Activated CD8-positive, alpha-beta T cell treated with anti-CD3 and anti-CD28 coated beads for 36 hours (primary cell): Measurements from ENCODE around the gene CASTOR1. TPM values are rescaled to one million over a fixed set of nuclear protein-coding genes. Genes with fewer than 3 reads are reported as not detected.

Experiments
- ATAC-seq: fragments of 200-7000 bp; cut with Tn5 transposase; one replicate; pipeline ENCODE4 v1.10.0; 2021; ENCODE audit warnings: mild to moderate bottlenecking, moderate library complexity
- CTCF ChIA-PET: fragments of 350-600 bp; sonication (Branson Sonifier 250); formaldehyde crosslinking; loops from one replicate; lab custom pipeline; 2021; ENCODE audit warnings: antibody characterized with exemption; lab: Charles Lee
- POLR2A ChIA-PET: fragments of 350-600 bp; sonication (Branson Sonifier 250); formaldehyde crosslinking; loops from one replicate; lab custom pipeline; 2021; ENCODE audit warnings: antibody characterized with exemption; lab: Charles Lee
- DNase-seq: peaks from one replicate; pipeline ENCODE4 v3.0.0-alpha.2; 2020
- H3K27ac Mint-ChIP-seq: one replicate; pipeline ENCODE4 v1.8.0; 2021; ENCODE audit warnings: mild to moderate bottlenecking, mixed read lengths
- H3K27me3 Mint-ChIP-seq: one replicate; pipeline ENCODE4 v1.8.0; 2021; ENCODE audit warnings: mixed read lengths
- H3K36me3 Mint-ChIP-seq: one replicate; pipeline ENCODE4 v1.8.0; 2021; ENCODE audit warnings: low read depth, mixed read lengths
- H3K4me1 Mint-ChIP-seq: one replicate; pipeline ENCODE4 v1.8.0; 2021; ENCODE audit warnings: low read depth, mixed read lengths
- H3K4me3 Mint-ChIP-seq: one replicate; pipeline ENCODE4 v1.8.0; 2021; ENCODE audit warnings: mild to moderate bottlenecking, moderate library complexity, mixed read lengths
- H3K9me3 Mint-ChIP-seq: one replicate; pipeline ENCODE4 v1.8.0; 2021; ENCODE audit warnings: mixed read lengths
- intact Hi-C: fragments of 100-400 bp; cut with micrococcal nuclease; formaldehyde crosslinking; loops from one replicate; pipeline ENCODE4 v1.10.0; 2022
- total RNA-seq, 2 experiments: library from RNA; stranded (reverse); gene quantifications; one replicate each; pipeline ENCODE4 v1.2.3, GENCODE V29; 2021
- TF ChIP-seq, protein P1 (sequence below): fragments of 200-600 bp; IDR thresholded peaks from one replicate; pipeline ENCODE4 v1.8.0; 2022; ENCODE audit warnings: antibody characterized with exemption, mild to moderate bottlenecking

CASTOR1 gene
- total RNA-seq, 2 experiments from 2014 or later, result 4.2 to 5.1 TPM

DNA sequence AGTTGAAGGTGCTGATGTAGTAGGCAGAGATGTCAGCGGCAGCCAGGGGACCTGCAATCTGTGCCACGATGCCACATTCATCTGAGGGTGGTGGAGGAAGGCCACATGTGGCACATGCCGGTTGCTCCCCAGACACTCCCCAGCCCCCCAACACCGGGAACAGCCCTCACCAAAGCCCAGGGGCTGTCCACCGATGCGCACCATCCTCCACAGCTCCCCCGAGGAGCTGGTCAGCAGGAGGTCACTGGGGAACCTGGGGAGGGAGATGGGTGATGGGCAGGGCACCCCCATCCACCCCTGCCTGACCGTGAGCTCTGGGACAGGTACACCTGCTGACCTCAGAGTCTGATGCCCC lies 3.5 kb downstream of the CASTOR1 start:
- DNase-seq, result no peak
- ChIA-PET CTCF (interaction anchor here (0.9 to 19.3 kb wide), 9 partner anchors 17 to 187 kb away, joined by 4 to 472 read pairs (median 33); partner anchors contain the start of genes OSM, RNF215 and SEC14L2), POLR2A (interaction anchor here (0.7 to 1.5 kb wide), 4 partner anchors 9 to 116 kb away, joined by 4 to 5 read pairs (median 4); no protein-coding TSS in a partner anchor)
- Mint-ChIP-seq H3K36me3 (no peaks in the 10 kb centered on the region), H3K9me3 (no peaks in the 10 kb centered on the region), H3K4me1 (peaks cover 33% of the 10 kb centered on the region), H3K27me3 (no peaks in the 10 kb centered on the region), H3K4me3 (no peak overlapping the region), H3K27ac (no peak overlapping the region)
- intact Hi-C loops, result loop anchor here (10.0 kb wide), 1 partner anchor 181 kb away; no protein-coding TSS in a partner anchor
- ATAC-seq, result no peak
- TF ChIP-seq, protein P1, sequence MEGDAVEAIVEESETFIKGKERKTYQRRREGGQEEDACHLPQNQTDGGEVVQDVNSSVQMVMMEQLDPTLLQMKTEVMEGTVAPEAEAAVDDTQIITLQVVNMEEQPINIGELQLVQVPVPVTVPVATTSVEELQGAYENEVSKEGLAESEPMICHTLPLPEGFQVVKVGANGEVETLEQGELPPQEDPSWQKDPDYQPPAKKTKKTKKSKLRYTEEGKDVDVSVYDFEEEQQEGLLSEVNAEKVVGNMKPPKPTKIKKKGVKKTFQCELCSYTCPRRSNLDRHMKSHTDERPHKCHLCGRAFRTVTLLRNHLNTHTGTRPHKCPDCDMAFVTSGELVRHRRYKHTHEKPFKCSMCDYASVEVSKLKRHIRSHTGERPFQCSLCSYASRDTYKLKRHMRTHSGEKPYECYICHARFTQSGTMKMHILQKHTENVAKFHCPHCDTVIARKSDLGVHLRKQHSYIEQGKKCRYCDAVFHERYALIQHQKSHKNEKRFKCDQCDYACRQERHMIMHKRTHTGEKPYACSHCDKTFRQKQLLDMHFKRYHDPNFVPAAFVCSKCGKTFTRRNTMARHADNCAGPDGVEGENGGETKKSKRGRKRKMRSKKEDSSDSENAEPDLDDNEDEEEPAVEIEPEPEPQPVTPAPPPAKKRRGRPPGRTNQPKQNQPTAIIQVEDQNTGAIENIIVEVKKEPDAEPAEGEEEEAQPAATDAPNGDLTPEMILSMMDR, result no peak

DNA sequence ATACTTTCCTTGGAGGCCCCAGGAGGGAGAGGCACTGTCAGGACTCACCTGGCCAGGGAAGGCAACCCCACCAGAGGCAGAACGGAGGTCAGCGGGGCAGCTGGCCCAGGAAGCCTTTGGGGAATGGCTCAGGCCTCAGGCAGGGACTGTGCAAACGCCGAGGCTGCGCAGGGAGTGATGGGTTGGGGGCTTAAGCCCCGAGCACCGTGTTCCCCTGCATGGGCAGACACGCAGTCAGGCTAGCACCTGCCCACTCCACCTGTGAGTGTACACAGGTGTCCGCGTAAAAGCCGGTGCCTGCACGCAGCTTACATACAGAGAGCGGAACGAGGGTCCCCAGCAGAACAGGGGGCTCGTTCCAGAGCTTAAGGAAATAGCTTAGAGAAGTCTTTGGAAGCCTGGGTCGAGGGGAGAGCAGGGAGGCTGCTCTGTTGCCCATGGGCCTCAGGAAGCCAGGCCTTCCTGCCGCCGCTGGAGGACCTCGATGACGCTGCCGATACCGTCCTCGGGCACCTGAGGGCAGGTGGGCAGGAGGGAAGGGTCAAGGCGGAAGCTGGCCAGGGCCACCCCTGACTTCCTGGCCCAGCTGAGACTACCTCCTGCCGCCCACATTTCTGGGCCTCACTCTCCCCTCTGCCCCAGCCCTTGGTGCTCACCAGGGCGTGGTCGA lies 4.0 kb downstream of the CASTOR1 start:
- intact Hi-C loops, result loop anchor here (10.0 kb wide), 1 partner anchor 181 kb away; no protein-coding TSS in a partner anchor
- no peak overlapping the region for H3K4me3 Mint-ChIP-seq
- POLR2A ChIA-PET, result interaction anchor here (0.9 to 1.5 kb wide), 4 partner anchors 9 to 102 kb away, joined by 3 to 5 read pairs (median 4); no protein-coding TSS in a partner anchor
- TF ChIP-seq, protein P1, result no peak
- no peak for ATAC-seq
- no peaks in the 10 kb centered on the region for H3K9me3 Mint-ChIP-seq
- no peak for DNase-seq
- no peaks in the 10 kb centered on the region for H3K27me3 Mint-ChIP-seq
- H3K27ac Mint-ChIP-seq, result no peak overlapping the region
- peaks cover 28% of the 10 kb centered on the region for H3K4me1 Mint-ChIP-seq
- CTCF ChIA-PET, result interaction anchor here (0.9 to 19.3 kb wide), 9 partner anchors 21 to 186 kb away, joined by 3 to 472 read pairs (median 6); partner anchors contain the start of genes OSM, RNF215 and SEC14L2
- no peaks in the 10 kb centered on the region for H3K36me3 Mint-ChIP-seq

DNA sequence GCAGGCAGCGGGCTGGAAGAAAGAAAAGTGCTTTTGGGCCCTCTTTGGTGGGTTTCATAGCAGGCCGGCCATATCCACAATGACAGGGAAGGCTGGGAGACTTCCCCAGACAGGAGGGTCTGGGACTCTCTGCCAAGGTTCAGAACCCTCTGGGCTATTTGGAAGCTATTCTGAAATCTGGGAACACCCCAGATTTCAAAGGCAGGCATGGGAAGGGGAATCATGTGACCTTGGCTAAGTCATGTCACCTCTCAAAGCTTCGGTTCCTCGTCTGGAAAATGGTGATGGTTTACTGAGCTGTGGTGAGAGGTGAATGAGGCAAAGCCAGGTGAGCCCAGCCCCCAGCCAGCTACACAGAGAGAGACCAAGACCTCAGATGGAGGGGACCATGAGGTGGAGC lies 4.6 kb downstream of the CASTOR1 start:
- intact Hi-C loops, result loop anchor here (10.0 kb wide), 1 partner anchor 180 kb away; no protein-coding TSS in a partner anchor
- DNase-seq (no peak), ATAC-seq (no peak)
- H3K9me3 Mint-ChIP-seq, result no peaks in the 10 kb centered on the region
- no peaks in the 10 kb centered on the region for H3K36me3 Mint-ChIP-seq
- peaks cover 22% of the 10 kb centered on the region for H3K4me1 Mint-ChIP-seq
- TF ChIP-seq, protein P1, result no peak
- no peaks in the 10 kb centered on the region for H3K27me3 Mint-ChIP-seq
- H3K27ac Mint-ChIP-seq, result no peak overlapping the region
- ChIA-PET POLR2A (interaction anchor here (0.9 to 1.5 kb wide), 3 partner anchors 8 to 103 kb away, joined by 3 to 5 read pairs (median 4); no protein-coding TSS in a partner anchor), CTCF (interaction anchor here (1.0 to 19.3 kb wide), 6 partner anchors 20 to 178 kb away, joined by 3 to 472 read pairs (median 40); partner anchors contain the start of genes OSM, RNF215 and SEC14L2)
- H3K4me3 Mint-ChIP-seq, result no peak overlapping the region

DNA sequence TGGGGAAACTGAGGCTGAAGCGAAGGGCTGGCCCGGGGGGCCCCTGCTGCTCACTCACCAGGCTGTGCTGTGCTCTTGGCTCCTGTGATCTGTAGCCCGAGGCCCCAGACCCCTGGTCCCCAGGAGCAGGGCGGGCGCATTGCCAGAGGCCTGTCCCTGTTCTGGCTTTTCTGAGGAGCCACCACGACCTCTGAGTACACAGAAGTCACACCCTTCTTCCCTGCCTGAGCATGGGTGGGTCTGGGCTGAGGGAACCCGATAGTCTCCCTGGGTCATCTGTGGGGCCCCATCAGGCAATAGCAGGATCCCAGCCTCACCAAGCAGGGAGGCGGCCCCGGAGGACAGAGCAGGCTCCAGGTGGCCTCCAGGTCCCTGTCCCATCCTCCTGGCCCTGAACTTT lies 5.1 kb downstream of the CASTOR1 start:
- H3K4me1 Mint-ChIP-seq, result peaks cover 26% of the 10 kb centered on the region
- no peaks in the 10 kb centered on the region for H3K36me3 Mint-ChIP-seq
- intact Hi-C loops, result loop anchor here (10.0 kb wide), 1 partner anchor 179 kb away; no protein-coding TSS in a partner anchor
- ATAC-seq, result no peak
- H3K27me3 Mint-ChIP-seq, result no peaks in the 10 kb centered on the region
- DNase-seq, result no peak
- ChIA-PET POLR2A (interaction anchor here (0.9 kb wide), 1 partner anchor 103 kb away, joined by 3 read pairs; no protein-coding TSS in a partner anchor), CTCF (interaction anchor here (1.4 to 19.3 kb wide), 5 partner anchors 19 to 176 kb away, joined by 3 to 472 read pairs (median 36); partner anchors contain the start of genes OSM, RNF215 and SEC14L2)
- no peak overlapping the region for H3K27ac Mint-ChIP-seq
- TF ChIP-seq, protein P1, result no peak
- H3K4me3 Mint-ChIP-seq, result no peak overlapping the region
- no peaks in the 10 kb centered on the region for H3K9me3 Mint-ChIP-seq
